ENCODE measurements around the gene DAZ3.
"Not testable (repeated sequence)": the region's sequence is repeated elsewhere in the genome, so short reads cannot be mapped to it uniquely, and the experiment has no call there.

- not testable (repeated sequence) for TF ChIP-seq EZH2 (optimal IDR thresholded peaks at IDR 0.05; ENCODE audit: low read depth, low read length); CTCF (IDR thresholded peaks at IDR 0.05; ENCODE audit: low read length)
Observed at GRCh38 chrY:24824184-24824879, 11.1 kb upstream of the DAZ3 start.

All from MM.1S (cell line).